Glutamatergic neuron (in vitro differentiated cells): ENCODE measurements around the gene UPK3B. TPM values are rescaled to one million over a fixed set of nuclear protein-coding genes. Genes with fewer than 3 reads are reported as not detected.
"Not testable (repeated sequence)": the region's sequence is repeated elsewhere in the genome, so short reads cannot be mapped to it uniquely, and the experiment has no call there.

Experiments
- DNase-seq: peaks from one replicate; pipeline ENCODE4 v3.0.0; 2022
- H3K27ac Mint-ChIP-seq: one replicate; pipeline ENCODE4 v1.8.0; 2020; ENCODE audit warnings: mild to moderate bottlenecking, mixed read lengths, inconsistent platforms; ENCODE audit not compliant: unreplicated experiment
- H3K27me3 Mint-ChIP-seq: one replicate; pipeline ENCODE4 v1.8.0; 2020; ENCODE audit warnings: mild to moderate bottlenecking, moderate library complexity, mixed read lengths, inconsistent platforms; ENCODE audit not compliant: unreplicated experiment
- H3K36me3 Mint-ChIP-seq: one replicate; pipeline ENCODE4 v1.8.0; 2020; ENCODE audit warnings: mild to moderate bottlenecking, mixed read lengths, inconsistent platforms; ENCODE audit not compliant: unreplicated experiment
- H3K4me1 Mint-ChIP-seq: one replicate; pipeline ENCODE4 v1.8.0; 2020; ENCODE audit warnings: mild to moderate bottlenecking, low read depth, mixed read lengths, inconsistent platforms; ENCODE audit not compliant: unreplicated experiment
- H3K4me3 Mint-ChIP-seq: one replicate; pipeline ENCODE4 v1.8.0; 2020; ENCODE audit warnings: mild to moderate bottlenecking, mixed read lengths, inconsistent platforms; ENCODE audit not compliant: unreplicated experiment
- H3K9me3 Mint-ChIP-seq: one replicate; pipeline ENCODE4 v1.8.0; 2020; ENCODE audit warnings: mild to moderate bottlenecking, moderate library complexity, mixed read lengths, inconsistent platforms; ENCODE audit not compliant: unreplicated experiment
- total RNA-seq: library from RNA; stranded (reverse); fragmentation: NEBNext Ultra II Directional; extraction: Animal tissue kit (Norgen Biotek cat#: 25700); gene quantifications from one replicate; pipeline ENCODE4 v1.2.1, GENCODE V29; 2021; ENCODE audit not compliant: unreplicated experiment

UPK3B gene
- total RNA-seq, 1 donor from 2014 or later = 6.5 TPM

DNA sequence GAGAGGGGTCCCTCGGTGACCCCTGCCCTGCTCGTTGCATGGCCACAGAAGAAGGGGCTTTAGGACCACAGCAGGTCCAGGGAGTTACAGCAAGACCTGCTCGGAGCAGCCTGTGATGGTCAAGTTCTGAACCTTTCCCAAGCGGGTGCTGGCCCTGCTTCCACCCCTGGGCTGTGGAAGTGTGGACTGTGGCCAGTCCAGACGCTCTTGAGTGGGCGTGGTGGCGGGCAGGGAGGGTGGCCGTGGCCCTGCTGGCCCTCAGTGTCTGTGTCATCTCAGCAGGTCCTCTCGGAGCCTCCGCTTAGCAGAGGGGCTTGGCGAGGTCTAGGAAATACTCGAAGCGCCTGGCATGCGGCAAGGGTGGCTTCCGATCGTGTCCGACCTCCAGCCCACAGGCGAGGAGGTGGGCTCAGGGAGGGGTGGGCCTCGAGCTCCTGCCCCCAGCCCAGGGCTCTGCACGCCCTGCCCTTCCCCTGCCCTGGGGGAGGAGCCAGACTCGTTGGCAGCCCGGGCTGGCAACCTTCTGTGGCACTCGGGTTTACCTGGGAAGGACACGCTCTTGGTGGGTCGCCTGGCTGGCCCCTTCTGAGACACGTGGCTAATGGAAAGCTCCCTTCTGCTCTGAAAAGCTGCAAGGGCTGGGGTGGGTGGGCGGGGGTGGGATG is 12.3 kb upstream of the UPK3B start:
- not testable (repeated sequence) for H3K9me3 Mint-ChIP-seq, H3K27ac Mint-ChIP-seq, H3K36me3 Mint-ChIP-seq, H3K4me3 Mint-ChIP-seq, DNase-seq, H3K4me1 Mint-ChIP-seq, H3K27me3 Mint-ChIP-seq

- not testable (repeated sequence) for H3K4me3 Mint-ChIP-seq, DNase-seq, H3K4me1 Mint-ChIP-seq, H3K9me3 Mint-ChIP-seq, H3K36me3 Mint-ChIP-seq, H3K27me3 Mint-ChIP-seq, H3K27ac Mint-ChIP-seq
Measured at GRCh38 chr7:76498583-76499200, 11.7 kb upstream of the UPK3B start.

GRCh38 chr7:76499201-76499923 is 11.0 kb upstream of the UPK3B start:
- H3K4me1 Mint-ChIP-seq, H3K27ac Mint-ChIP-seq, H3K4me3 Mint-ChIP-seq, H3K9me3 Mint-ChIP-seq, H3K27me3 Mint-ChIP-seq, DNase-seq, H3K36me3 Mint-ChIP-seq: not testable (repeated sequence)

GRCh38 chr7:76499924-76500241 is 10.5 kb upstream of the UPK3B start:
- H3K4me3 Mint-ChIP-seq, H3K36me3 Mint-ChIP-seq, DNase-seq, H3K27ac Mint-ChIP-seq, H3K4me1 Mint-ChIP-seq, H3K9me3 Mint-ChIP-seq, H3K27me3 Mint-ChIP-seq: not testable (repeated sequence)

GRCh38 chr7:76502224-76502623 is 8.1 kb upstream of the UPK3B start:
- peaks cover 10% of the 10 kb centered on the region for H3K4me1 Mint-ChIP-seq
- DNase-seq = not testable (repeated sequence)

DNA sequence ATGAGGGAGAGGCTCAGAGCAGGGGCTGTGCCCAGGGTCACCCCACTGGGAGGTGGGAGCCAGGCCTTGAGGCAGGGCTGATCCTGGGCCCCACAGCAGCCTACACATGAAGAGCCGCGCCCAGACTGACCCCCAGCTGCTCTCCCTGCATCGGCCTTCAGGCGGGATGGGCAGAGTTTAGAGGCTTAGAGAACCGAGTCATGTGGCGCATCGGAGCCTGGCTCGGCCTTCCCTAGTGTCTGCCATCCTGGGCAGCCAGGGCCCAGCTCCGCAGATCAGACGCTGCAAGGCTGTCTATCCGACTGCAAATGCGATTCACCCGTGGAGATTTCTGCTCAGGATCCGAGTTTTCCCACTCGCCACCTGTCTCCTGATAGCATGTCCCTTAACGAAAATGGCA is 7.5 kb upstream of the UPK3B start:
- H3K27ac Mint-ChIP-seq, H3K9me3 Mint-ChIP-seq, DNase-seq, H3K27me3 Mint-ChIP-seq, H3K4me3 Mint-ChIP-seq, H3K36me3 Mint-ChIP-seq: not testable (repeated sequence)
- peaks cover 10% of the 10 kb centered on the region for H3K4me1 Mint-ChIP-seq

More at GRCh38 chr7:76502224-76502623, 8.1 kb upstream of the UPK3B start:
- H3K36me3 Mint-ChIP-seq, H3K9me3 Mint-ChIP-seq, H3K4me3 Mint-ChIP-seq, H3K27me3 Mint-ChIP-seq, H3K27ac Mint-ChIP-seq: not testable (repeated sequence)

DNA sequence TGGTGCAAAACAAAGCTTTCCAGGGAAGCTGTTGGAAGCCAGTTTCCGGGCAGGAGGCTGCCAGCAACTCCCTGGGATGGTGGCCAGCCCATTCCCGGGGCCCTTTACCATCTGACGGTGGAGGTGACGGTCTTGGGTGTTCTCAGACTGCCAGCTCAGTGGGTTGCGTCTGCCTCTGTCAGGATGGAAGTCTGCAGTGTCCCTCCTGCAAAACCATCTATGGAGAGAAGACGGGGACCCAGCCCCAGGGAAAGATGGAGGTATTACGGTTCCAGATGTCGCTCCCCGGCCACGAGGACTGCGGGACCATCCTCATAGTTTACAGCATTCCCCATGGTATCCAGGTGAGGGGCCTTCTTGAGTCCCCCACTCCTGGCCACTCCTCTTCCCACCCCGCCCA is 7.1 kb upstream of the UPK3B start:
- not testable (repeated sequence) for H3K27ac Mint-ChIP-seq, H3K4me3 Mint-ChIP-seq, H3K9me3 Mint-ChIP-seq

GRCh38 chr7:76504351-76505167 is 5.8 kb upstream of the UPK3B start:
- H3K4me1 Mint-ChIP-seq = peaks cover 10% of the 10 kb centered on the region
- H3K4me3 Mint-ChIP-seq, H3K9me3 Mint-ChIP-seq, H3K36me3 Mint-ChIP-seq, DNase-seq, H3K27ac Mint-ChIP-seq, H3K27me3 Mint-ChIP-seq: not testable (repeated sequence)

More for the DNA sequence above, 7.1 kb upstream of the UPK3B start:
- peaks cover 10% of the 10 kb centered on the region for H3K4me1 Mint-ChIP-seq
- H3K36me3 Mint-ChIP-seq, H3K27me3 Mint-ChIP-seq, DNase-seq: not testable (repeated sequence)
